IMR-90 (cell line): ENCODE measurements around the gene KBTBD12. TPM values are rescaled to one million over a fixed set of nuclear protein-coding genes. Genes with fewer than 3 reads are reported as not detected.

Experiments
- ATAC-seq: fragments of 200-7000 bp; cut with Tn5 transposase; 2 replicates; pipeline ENCODE4 v1.9.1; 2020; ENCODE audit warnings: low read depth, mild to moderate bottlenecking, moderate library complexity
- BruUV-seq: library from RNA; stranded (reverse); fragments of 400-500 nt; replicated peaks from 2 replicates; lab custom pipeline; 2021; lab: Mats Ljungman, UMichigan
- CTCF ChIA-PET: fragments of 300-600 bp; formaldehyde crosslinking; extraction: SDS; loops from one replicate; lab custom pipeline; 2021; ENCODE audit warnings: antibody characterized with exemption; lab: Yijun Ruan, JAX
- POLR2A ChIA-PET: fragments of 300-600 bp; sonication (Branson Sonifier 250); formaldehyde crosslinking; loops from one replicate; lab custom pipeline; 2022; ENCODE audit warnings: antibody characterized with exemption; ENCODE audit not compliant: unreplicated experiment; lab: Charles Lee
- DNase-seq: peaks from one replicate; pipeline ENCODE4 v3.0.0; 2013
- H2AFZ ChIP-seq: replicated peaks from 2 replicates; pipeline ENCODE3; 2013; ENCODE audit warnings: low read length, mild to moderate bottlenecking; ENCODE audit not compliant: poor library complexity
- H2AK5ac ChIP-seq: 2 replicates; pipeline ENCODE4 v1.6.1; 2013; ENCODE audit warnings: low read depth, low read length, inconsistent platforms
- H2AK9ac ChIP-seq: replicated peaks from 2 replicates; pipeline ENCODE3; 2013; ENCODE audit warnings: mild to moderate bottlenecking, low read depth, low read length, moderate library complexity; ENCODE audit not compliant: poor library complexity
- H2BK120ac ChIP-seq: 2 replicates; pipeline ENCODE4 v1.6.1; 2013; ENCODE audit warnings: low read depth, low read length, inconsistent platforms
- H2BK15ac ChIP-seq: 3 replicates; pipeline ENCODE4 v1.6.1; 2013; ENCODE audit warnings: low read depth, low read length, inconsistent platforms
- H2BK20ac ChIP-seq: 2 replicates; pipeline ENCODE4 v1.6.1; 2013; ENCODE audit warnings: low read depth, mild to moderate bottlenecking, inconsistent platforms, low read length, moderate library complexity
- H2BK5ac ChIP-seq: 2 replicates; pipeline ENCODE4 v1.6.1; 2013; ENCODE audit warnings: mild to moderate bottlenecking, low read depth, low read length, inconsistent platforms; ENCODE audit not compliant: poor library complexity, severe bottlenecking
- H3K14ac ChIP-seq: replicated peaks from 2 replicates; pipeline ENCODE4 v1.6.1; 2013; ENCODE audit warnings: low read depth, low read length, inconsistent platforms
- H3K18ac ChIP-seq: 2 replicates; pipeline ENCODE4 v1.6.1; 2013; ENCODE audit warnings: low read depth, low read length, control low read depth
- H3K23ac ChIP-seq: 2 replicates; pipeline ENCODE4 v1.6.1; 2013; ENCODE audit warnings: low read depth, low read length, inconsistent platforms
- H3K27ac ChIP-seq: 2 replicates; pipeline ENCODE4 v1.5.1; 2013; ENCODE audit warnings: mild to moderate bottlenecking, control low read depth, low read length; ENCODE audit not compliant: insufficient read depth
- H3K27me3 ChIP-seq: 2 replicates; pipeline ENCODE4 v1.6.1; 2013; ENCODE audit warnings: low read length; ENCODE audit not compliant: control insufficient read depth, insufficient read depth
- H3K36me3 ChIP-seq: 2 replicates; pipeline ENCODE4 v1.6.1; 2013; ENCODE audit warnings: low read length, mixed read lengths; ENCODE audit not compliant: control insufficient read depth, insufficient read depth
- H3K4ac ChIP-seq: 2 replicates; pipeline ENCODE4 v1.6.1; 2013; ENCODE audit warnings: low read depth, low read length, inconsistent platforms
- H3K4me1 ChIP-seq: 2 replicates; pipeline ENCODE4 v1.6.1; 2013; ENCODE audit warnings: low read length, mixed read lengths; ENCODE audit not compliant: control insufficient read depth, insufficient read depth
- H3K4me2 ChIP-seq: 2 replicates; pipeline ENCODE4 v1.6.1; 2013; ENCODE audit warnings: low read depth, mild to moderate bottlenecking, control low read depth, low read length, moderate library complexity
- H3K4me3 ChIP-seq: 2 replicates; pipeline ENCODE4 v1.5.1; 2013; ENCODE audit warnings: low read depth, mild to moderate bottlenecking, control low read depth, low read length, moderate library complexity; ENCODE audit not compliant: insufficient read depth
- H3K56ac ChIP-seq: 2 replicates; pipeline ENCODE4 v1.6.1; 2013; ENCODE audit warnings: low read length, inconsistent platforms; ENCODE audit not compliant: insufficient read depth; ENCODE audit errors: extremely low read depth
- H3K79me1 ChIP-seq, 2 experiments: 2 replicates each; pipeline ENCODE4 v1.6.1; 2013; ENCODE audit warnings: low read length in 2 of 2, inconsistent platforms in 1 of 2, low read depth in 1 of 2
- H3K9ac ChIP-seq: 2 replicates; pipeline ENCODE4 v1.6.1; 2013; ENCODE audit warnings: low read depth, low read length, control low read depth
- H3K9me1 ChIP-seq: 2 replicates; pipeline ENCODE4 v1.6.1; 2013; ENCODE audit warnings: low read length, inconsistent platforms; ENCODE audit not compliant: insufficient read depth
- H3K9me3 ChIP-seq: 2 replicates; pipeline ENCODE4 v1.6.1; 2013; ENCODE audit warnings: low read length; ENCODE audit not compliant: control insufficient read depth, insufficient read depth
- H4K20me1 ChIP-seq: 2 replicates; pipeline ENCODE4 v1.6.1; 2013; ENCODE audit warnings: low read length, inconsistent platforms; ENCODE audit not compliant: insufficient read depth
- H4K5ac ChIP-seq: 2 replicates; pipeline ENCODE4 v1.6.1; 2013; ENCODE audit warnings: mild to moderate bottlenecking, low read depth, low read length, control low read depth
- H4K8ac ChIP-seq, 2 experiments: 2 replicates each; pipeline ENCODE4 v1.6.1; 2013; ENCODE audit warnings: low read depth in 2 of 2, low read length in 2 of 2, control low read depth in 1 of 2, inconsistent platforms in 1 of 2
- H4K91ac ChIP-seq: 2 replicates; pipeline ENCODE4 v1.6.1; 2013; ENCODE audit warnings: low read depth, low read length, inconsistent platforms; ENCODE audit not compliant: insufficient read depth
- CEBPB ChIP-seq: IDR thresholded peaks from 2 replicates; pipeline ENCODE4 v1.6.1; 2012; ENCODE audit warnings: low read depth, low read length, improper control_type of control experiment
- ELK1 ChIP-seq: fragments of 150-350 bp; IDR thresholded peaks from 2 replicates; pipeline ENCODE4 v1.6.1; 2016; ENCODE audit warnings: low read depth, mild to moderate bottlenecking, low read length, moderate library complexity, borderline replicate concordance
- MAZ ChIP-seq: IDR thresholded peaks from 2 replicates; pipeline ENCODE4 v1.6.1; 2012; ENCODE audit warnings: low read depth, mild to moderate bottlenecking, low read length, improper control_type of control experiment, moderate library complexity, borderline replicate concordance
- RAD21 ChIP-seq: IDR thresholded peaks from 2 replicates; pipeline ENCODE4 v1.6.1; 2012; ENCODE audit warnings: low read length, improper control_type of control experiment
- SMC3 ChIP-seq: fragments of 150-350 bp; IDR thresholded peaks from 2 replicates; pipeline ENCODE4 v1.6.1; 2016; ENCODE audit warnings: low read depth, mild to moderate bottlenecking, antibody characterized with exemption, low read length, moderate library complexity
- WGBS, 2 experiments: methylation state at CpG; one replicate each; pipeline versions ENCODE4 v1.1.5 to v1.1.7; 2013; ENCODE audit warnings: missing lambda C conversion rate in 2 of 2; ENCODE audit not compliant: insufficient read length in 1 of 2; ENCODE audit errors: extremely low coverage in 2 of 2; 5-methylcytosine and 5-hydroxymethylcytosine counted together
- dilution Hi-C: fragments of 300-500 bp; cut with HindIII; formaldehyde crosslinking; loops from one replicate; pipeline ENCODE4 v1.14.3; 2018; ENCODE audit warnings: low sequenced_read_pairs; ENCODE audit not compliant: unreplicated experiment
- in situ Hi-C: fragments of 300-500 bp; cut with MboI; formaldehyde crosslinking; loops from 3 replicates; pipeline ENCODE4 v1.14.3; 2019; ENCODE audit warnings: low sequenced_read_pairs, inconsistent platforms, mixed read lengths
- intact Hi-C: fragments of 100-400 bp; cut with micrococcal nuclease; formaldehyde crosslinking; loops from 2 replicates; pipeline ENCODE4 v1.10.0; 2022
- polyA plus RNA-seq, 3 experiments: library from polyadenylated mRNA; depleted of rRNA; stranded (reverse); fragments of >200 nt; gene quantifications; 2 replicates each; pipeline ENCODE4 v1.2.3, GENCODE V29; 2012; ENCODE audit warnings: low replicate concordance in 1 of 3
- total RNA-seq: library from RNA; depleted of rRNA; stranded (reverse); fragments of >200 nt; gene quantifications from 2 replicates; pipeline ENCODE4 v1.2.3, GENCODE V29; 2012

The KBTBD12 gene
- total and polyA plus RNA-seq, 2 of the 4 experiments (the other 2 are of a cell fraction) = not detected

GRCh38 chr3:127990461-127990860 is 75.4 kb downstream of the KBTBD12 start:
- Histone ChIP-seq H2BK20ac (no peak overlapping the region), H3K9ac (no peak overlapping the region), H2AFZ (no peak overlapping the region), H3K4me1 (no peaks in the 10 kb centered on the region), H3K4me2 (no peak overlapping the region), H3K36me3 (no peaks in the 10 kb centered on the region), H3K79me1 (no peaks in the 10 kb centered on the region), H4K20me1 (no peaks in the 10 kb centered on the region), H3K56ac (no peak overlapping the region), H3K27ac (no peak overlapping the region), H2BK5ac (no peak overlapping the region), H3K9me1 (no peaks in the 10 kb centered on the region), H2BK15ac (no peak overlapping the region), H3K9me3 (peaks cover 3% of the 10 kb centered on the region; the same call in 1 of the 2 replicates), H4K5ac (no peak overlapping the region), H2BK120ac (no peak overlapping the region), H3K14ac (no peak overlapping the region), H3K27me3 (peaks cover 30% of the 10 kb centered on the region), H2AK9ac (no peak overlapping the region), H3K4me3 (no peak overlapping the region), H2AK5ac (no peak overlapping the region), H4K8ac (no peak overlapping the region), H3K23ac (no peak overlapping the region), H3K4ac (no peak overlapping the region), H4K91ac (no peak overlapping the region), H3K18ac (no peak overlapping the region)
- TF ChIP-seq CEBPB = no peak
- no peak for TF ChIP-seq ELK1
- TF ChIP-seq SMC3 = no peak
- TF ChIP-seq MAZ = no peak
- no peak for TF ChIP-seq RAD21
- dilution Hi-C loops = no loop called here
- in situ Hi-C loops = no loop called here
- CTCF ChIA-PET = no interaction called here
- no peak for ATAC-seq
- intact Hi-C loops = no loop called here
- POLR2A ChIA-PET = no interaction called here
- DNase-seq = no peak
- BruUV-seq = no TSS peak
- 67% methylated on average over 6 of the region's 11 CpGs; no CpG with 5 or more reads in 1 of the 2 experiments for WGBS, 2 experiments
